K562 (cell line): ENCODE measurements around the gene HGS. TPM values are rescaled to one million over a fixed set of nuclear protein-coding genes. Genes with fewer than 3 reads are reported as not detected.

Experiments used
- CREM ChIP-seq: IDR thresholded peaks from 2 replicates; pipeline ENCODE4 v1.6.1; 2014; ENCODE audit warnings: antibody characterized with exemption, low read depth
- JUN ChIP-seq, 2 experiments: sonication (generic) in 1 of 2; formaldehyde crosslinking in 1 of 2; IDR thresholded peaks; 2 replicates each; pipeline versions ENCODE4 v1.6.1 to v1.8.0; 2012 to 2022; ENCODE audit warnings: borderline replicate concordance in 2 of 2, mild to moderate bottlenecking in 2 of 2, improper control_type of control experiment in 1 of 2, low read depth in 1 of 2, low read length in 1 of 2, missing genetic modification reagents in 1 of 2
- JUND ChIP-seq, 2 experiments: IDR thresholded peaks; 2 replicates in 1 of 2; 3 replicates in 1 of 2; pipeline ENCODE4 v1.6.1; 2011; ENCODE audit warnings: borderline replicate concordance in 2 of 2, low read depth in 2 of 2, low read length in 2 of 2, improper control_type of control experiment in 1 of 2, missing biosample characterization in 1 of 2, missing genetic modification characterization in 1 of 2, missing genetic modification reagents in 1 of 2
- MAX ChIP-seq: sonication (generic); formaldehyde crosslinking; IDR thresholded peaks from 2 replicates; pipeline ENCODE4 v1.9.0; 2022; ENCODE audit warnings: mild to moderate bottlenecking, missing genetic modification reagents
- PATZ1 ChIP-seq: fragments of 250-450 bp; sonication (Bioruptor Pico); IDR thresholded peaks from 2 replicates; pipeline ENCODE4 v1.5.0; 2020; ENCODE audit warnings: mild to moderate bottlenecking, borderline replicate concordance
- REST ChIP-seq, 2 experiments: fragments of 450-650 bp; formaldehyde crosslinking in 1 of 2; IDR thresholded peaks; 2 replicates each; pipeline versions ENCODE4 v1.4.0 to v1.6.1; 2014 to 2020; ENCODE audit warnings: mild to moderate bottlenecking in 2 of 2, borderline replicate concordance in 1 of 2, low read depth in 1 of 2
- SMARCC2 ChIP-seq: fragments of 450-650 bp; IDR thresholded peaks from 2 replicates; pipeline ENCODE4 v1.6.1; 2017; ENCODE audit warnings: antibody characterized with exemption, moderate library complexity, mild to moderate bottlenecking, low read depth
- TFAP4 ChIP-seq: sonication (generic); formaldehyde crosslinking; IDR thresholded peaks from 2 replicates; pipeline ENCODE4 v1.8.0; 2022; ENCODE audit warnings: missing genetic modification reagents, mild to moderate bottlenecking, moderate library complexity, borderline replicate concordance
- ZNF263 ChIP-seq: sonication (generic); formaldehyde crosslinking; IDR thresholded peaks from 2 replicates; pipeline ENCODE4 v1.8.0; 2022; ENCODE audit warnings: mild to moderate bottlenecking, missing genetic modification reagents, borderline replicate concordance
- ZNF589 ChIP-seq: fragments of 200-800 bp; sonication (Bioruptor generic); IDR thresholded peaks from 2 replicates; pipeline ENCODE4 v1.6.1; 2016; ENCODE audit warnings: low read depth, missing genetic modification characterization, missing compliant biosample characterization
- ZNF707 ChIP-seq: fragments of 250-450 bp; sonication (Bioruptor Pico); conservative IDR thresholded peaks from 2 replicates; pipeline ENCODE4 v1.8.0; 2022; ENCODE audit warnings: inconsistent platforms, mild to moderate bottlenecking, moderate library complexity
- ZNF75A ChIP-seq: fragments of 450-650 bp; formaldehyde crosslinking; IDR thresholded peaks from 2 replicates; pipeline ENCODE4 v1.4.0; 2020; ENCODE audit warnings: mild to moderate bottlenecking
- polyA plus RNA-seq, 8 experiments: library from polyadenylated mRNA; depleted of rRNA in 4 of 8; stranded (reverse) in 5 of 8; unstranded in 3 of 8; fragments of >200 nt; fragmentation: Nextera tagmentation in 2 of 8; fragmentation: Illumina TruSeq in 1 of 8; extraction: Ambion mirVana in 2 of 8; extraction: Trizol in 1 of 8; gene quantifications; 2 replicates each; pipeline versions ENCODE4 v1.2.1 to v1.2.3, GENCODE V29; 2011 to 2014; ENCODE audit warnings: inconsistent platforms in 1 of 8, missing spikeins in 1 of 8
- total RNA-seq, 7 experiments: library from RNA; depleted of rRNA in 6 of 7; stranded (reverse); fragments of >200 nt in 6 of 7; fragmentation: Illumina TruSeq in 2 of 7; extraction: Trizol in 2 of 7; gene quantifications; 2 replicates each; pipeline versions ENCODE4 v1.2.1 to v1.2.3, GENCODE V29; 2011 to 2021; ENCODE audit warnings: low replicate concordance in 1 of 7

Gene HGS
- total and polyA plus RNA-seq, 9 of the 15 experiments (the other 6 are each of a cell fraction or from before 2014, with no cell fraction given) = 3.9 to 176 (median 77.1) TPM

- peak; percentile 54 for TF ChIP-seq JUND (IDR thresholded peaks at IDR 0.05; ENCODE audit: borderline replicate concordance, low read depth, low read length)
- no peak for TF ChIP-seq JUND (tag; IDR thresholded peaks at IDR 0.05; ENCODE audit: borderline replicate concordance, low read depth, low read length)
- no peak for TF ChIP-seq ZNF589 (CRISPR knock-in tag)
- TF ChIP-seq TFAP4 = peak; percentile 71; the same call in 1 of the 2 replicates
- peak; percentile 73 for TF ChIP-seq REST (IDR thresholded peaks at IDR 0.05; ENCODE audit: borderline replicate concordance)
- TF ChIP-seq REST (CRISPR knock-in tag; IDR thresholded peaks at IDR 0.05; ENCODE audit: low read depth) = no peak
- TF ChIP-seq ZNF707 = no peak
- TF ChIP-seq JUN (IDR thresholded peaks at IDR 0.05; ENCODE audit: borderline replicate concordance, low read depth, low read length) = no peak
- no peak for TF ChIP-seq JUN (CRISPR knock-in tag; IDR thresholded peaks at IDR 0.05; ENCODE audit: borderline replicate concordance)
- no peak for TF ChIP-seq SMARCC2
- peak; percentile 20; the same call in 1 of the 2 replicates for TF ChIP-seq MAX (CRISPR knock-in tag)
- TF ChIP-seq ZNF263 (CRISPR knock-in tag) = peak; percentile 59; the same call in 1 of the 2 replicates
- 0 out of 2 replicates have a peak, but pooled peaks have one; percentile 24 for TF ChIP-seq CREM
- no peak for TF ChIP-seq ZNF75A
- no peak for TF ChIP-seq PATZ1 (CRISPR knock-in tag)
Observed at GRCh38 chr17:81733507-81734404, 49.9 kb downstream of the HGS start (continued).
